HG02642 (cell line): ENCODE results near the gene CEP170B.
"Not testable (repeated sequence)": the region's sequence is repeated elsewhere in the genome, so short reads cannot be mapped to it uniquely, and the experiment has no call there.

Experiments used
- ATAC-seq: cut with Tn5 transposase; IDR thresholded peaks from one replicate; pipeline ENCODE4 v1.9.1; 2021; ENCODE audit warnings: mild to moderate bottlenecking; ENCODE audit not compliant: unreplicated experiment, poor library complexity

Gene CEP170B

GRCh38 chr14:104865081-104865630 is at the start of gene CEP170B:
Gene CEP170B (plus strand): TSS chr14:104865268. CDS start chr14:104868451, 3,183 bp downstream.
- ATAC-seq: peak; percentile 55

- ATAC-seq: no peak
These were observed 48.5 kb upstream of the CEP170B start for GRCh38 chr14:104816616-104816884.

GRCh38 chr14:104817930-104818713 is 46.9 kb upstream of the CEP170B start:
- ATAC-seq: no peak

GRCh38 chr14:104818714-104819161 is 46.3 kb upstream of the CEP170B start:
- ATAC-seq: no peak

GRCh38 chr14:104819361-104819781 is 45.7 kb upstream of the CEP170B start:
- ATAC-seq: no peak

GRCh38 chr14:104820669-104821228 is 44.3 kb upstream of the CEP170B start:
- no peak for ATAC-seq

GRCh38 chr14:104821229-104821945 is 43.7 kb upstream of the CEP170B start:
- no peak for ATAC-seq

- ATAC-seq: no peak
These were observed 43.0 kb upstream of the CEP170B start for GRCh38 chr14:104821971-104822608.

- ATAC-seq: no peak
These were observed 42.0 kb upstream of the CEP170B start for GRCh38 chr14:104822821-104823615.

GRCh38 chr14:104824353-104824997 is 40.6 kb upstream of the CEP170B start:
- no peak for ATAC-seq

- ATAC-seq: peak; percentile 76
These were observed 38.7 kb upstream of the CEP170B start for GRCh38 chr14:104826189-104826860.

GRCh38 chr14:104826861-104827176 is 38.2 kb upstream of the CEP170B start:
- no peak for ATAC-seq

- no peak for ATAC-seq
These were observed 37.7 kb upstream of the CEP170B start for GRCh38 chr14:104827177-104828055.

GRCh38 chr14:104830781-104831180 is 34.3 kb upstream of the CEP170B start:
- ATAC-seq: no peak

GRCh38 chr14:104836171-104836935 is 28.7 kb upstream of the CEP170B start:
- ATAC-seq: not testable (repeated sequence)

- no peak for ATAC-seq
These were observed 23.3 kb upstream of the CEP170B start for GRCh38 chr14:104841730-104842129.

GRCh38 chr14:104843006-104843405 is 22.1 kb upstream of the CEP170B start:
- ATAC-seq: no peak
